ENCODE measurements around the gene EFNA5. TPM values are rescaled to one million over a fixed set of nuclear protein-coding genes. Genes with fewer than 3 reads are reported as not detected.

Gene EFNA5
- total and polyA plus RNA-seq, 2 of the 8 experiments (the other 6 are each of a cell fraction or from before 2014, with no cell fraction given): 9.6 to 21.8 TPM

- no peak for TF ChIP-seq CTBP2 (IDR thresholded peaks at IDR 0.05; ENCODE audit: borderline replicate concordance, insufficient read depth, insufficient read length, low read length)
Observed at GRCh38 chr5:107617052-107617451, 53.7 kb downstream of the EFNA5 start (continued).

Measured in H1 (cell line).